ENCODE measurements around the gene CCL27.
A peak's percentile ranks its signal among the peaks of the same experiment; 100 is the strongest.

CCL27 gene, protein sequence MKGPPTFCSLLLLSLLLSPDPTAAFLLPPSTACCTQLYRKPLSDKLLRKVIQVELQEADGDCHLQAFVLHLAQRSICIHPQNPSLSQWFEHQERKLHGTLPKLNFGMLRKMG

GRCh38 chr9:34662526-34663302, at the start of gene CCL27:
TSS of gene CCL27 (minus strand) at chr9:34662657. CDS start at chr9:34662633, 24 bp downstream.
- no peak for DNase-seq

- DNase-seq: no peak
These were observed 49.7 kb upstream of the CCL27 start for GRCh38 chr9:34712140-34712539.

DNA sequence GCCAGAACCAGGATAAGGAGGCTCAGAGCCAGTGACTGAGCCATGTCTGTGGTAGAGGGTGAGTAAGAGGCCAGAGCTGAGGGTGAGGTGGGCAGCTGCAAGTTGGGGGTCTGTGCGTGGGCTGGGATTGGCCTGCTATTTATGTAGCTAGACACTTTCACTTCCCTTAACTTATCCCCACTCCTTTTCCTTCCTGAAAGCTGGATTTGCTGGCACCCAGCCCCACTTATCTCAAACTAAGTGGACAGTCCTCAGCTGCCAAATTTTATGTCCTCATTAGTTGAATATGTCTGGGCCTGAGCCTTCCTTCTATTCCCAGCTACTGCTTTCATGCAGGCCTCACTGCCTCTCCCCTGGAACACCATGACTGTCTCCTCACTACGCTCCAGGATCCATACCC, 47.6 kb upstream of the CCL27 start, which contains the start of gene CCL21:
Gene CCL21, minus strand, starts transcription at position 114 of the 400 bp plus-strand sequence. Its CDS starts 70 bp downstream, at position 44.
- DNase-seq: no peak

GRCh38 chr9:34709196-34709978, 46.9 kb upstream of the CCL27 start:
- no peak for DNase-seq

- no peak for DNase-seq
These were observed 44.7 kb upstream of the CCL27 start for GRCh38 chr9:34707130-34707529.

- DNase-seq: peak; percentile 73
These were observed 39.6 kb upstream of the CCL27 start for GRCh38 chr9:34701769-34702736.

- DNase-seq: peak; percentile 67
These were observed 38.7 kb upstream of the CCL27 start for GRCh38 chr9:34701023-34701768.

- DNase-seq: no peak
These were observed 32.4 kb upstream of the CCL27 start for GRCh38 chr9:34694811-34695210.

DNA sequence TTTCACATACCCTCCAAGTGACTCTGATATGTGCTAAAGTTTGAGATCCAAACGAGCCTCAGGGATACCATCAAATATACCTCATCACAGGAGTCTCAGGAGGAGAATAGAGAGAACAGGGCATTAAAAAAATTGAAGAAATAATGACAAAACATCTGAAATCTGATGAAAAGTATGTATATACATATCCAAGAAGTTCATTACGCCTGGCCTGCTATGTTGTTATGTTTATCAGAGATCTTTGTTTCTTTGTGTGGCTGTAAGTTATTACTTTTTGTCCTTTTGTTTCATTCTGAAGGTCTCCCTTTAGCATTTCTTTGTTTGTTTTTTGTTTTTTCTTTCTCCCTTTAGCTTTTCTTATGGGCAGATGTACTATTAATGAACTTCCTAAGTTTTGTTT, 31.1 kb upstream of the CCL27 start:
- DNase-seq: no peak

DNA sequence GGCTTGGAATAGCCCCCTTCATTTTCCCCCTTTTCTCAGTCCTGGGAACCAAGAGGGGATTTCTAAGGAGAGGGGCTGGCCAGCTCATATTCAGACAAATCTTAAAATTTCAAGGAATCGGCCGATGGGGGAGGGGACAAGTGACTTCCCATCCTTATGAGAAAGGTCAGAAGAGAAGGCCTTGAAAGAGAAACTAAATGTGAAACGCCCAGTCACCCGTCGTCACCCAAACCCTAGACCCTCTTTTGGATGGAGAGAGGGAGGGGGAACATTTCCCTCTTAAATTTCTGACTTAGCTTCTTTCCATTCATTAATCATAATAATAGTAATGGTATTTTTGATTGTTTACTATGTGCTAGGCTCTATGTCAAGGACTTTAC, 29.5 kb upstream of the CCL27 start:
- DNase-seq: no peak

DNA sequence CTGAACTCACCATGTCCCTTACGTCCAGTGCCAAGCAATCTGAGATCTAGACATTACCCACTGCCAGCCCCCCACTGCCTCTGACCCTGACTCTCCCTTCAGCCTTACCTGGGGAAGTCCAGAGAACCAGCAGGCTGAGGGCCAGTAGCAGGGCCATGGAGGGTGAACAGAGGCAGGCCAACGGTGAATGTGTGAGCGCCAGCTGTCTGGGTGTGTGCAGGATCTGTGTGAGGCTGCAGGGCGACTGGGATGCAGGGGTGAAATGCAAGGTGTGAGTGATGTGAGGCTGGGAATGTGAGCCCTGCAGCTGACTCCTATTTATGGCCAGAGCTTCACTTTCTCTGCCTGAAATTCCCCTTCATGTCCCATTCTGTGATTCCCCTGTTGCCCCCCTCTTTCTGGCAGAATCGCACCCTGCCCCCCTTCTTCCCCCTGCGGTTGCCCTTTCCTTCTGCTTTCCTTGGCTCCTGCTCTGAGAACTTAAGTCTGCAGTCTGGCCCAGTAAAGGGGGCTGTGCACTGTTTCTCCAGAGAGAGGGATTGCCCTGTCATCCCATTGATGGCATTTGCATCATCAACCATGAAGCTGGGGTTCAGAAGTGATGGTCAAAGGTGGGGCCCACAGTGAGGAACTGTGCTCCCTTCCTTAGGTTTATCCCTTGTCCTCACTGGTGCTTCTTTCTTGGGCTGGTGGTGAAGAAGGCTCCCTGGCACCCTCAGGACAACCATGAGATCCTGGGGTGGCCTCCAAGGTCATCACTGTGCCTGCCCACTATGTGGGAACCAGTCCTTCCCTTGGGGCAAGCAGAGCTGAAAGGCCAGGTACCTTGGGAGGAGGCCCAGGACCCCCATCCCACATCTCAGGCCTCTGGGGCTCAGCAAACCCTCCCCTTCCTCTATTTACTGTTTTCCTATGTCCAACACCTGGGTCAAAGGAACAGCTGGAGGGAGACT, 28.8 kb upstream of the CCL27 start, which contains the start of gene CCL19:
Gene CCL19, minus strand, starts transcription at position 294 of the 953 bp plus-strand sequence. Its CDS starts 137 bp downstream, at position 157.
- no peak for DNase-seq

- no peak for DNase-seq
These were observed 27.1 kb upstream of the CCL27 start for GRCh38 chr9:34689512-34689911.

DNA sequence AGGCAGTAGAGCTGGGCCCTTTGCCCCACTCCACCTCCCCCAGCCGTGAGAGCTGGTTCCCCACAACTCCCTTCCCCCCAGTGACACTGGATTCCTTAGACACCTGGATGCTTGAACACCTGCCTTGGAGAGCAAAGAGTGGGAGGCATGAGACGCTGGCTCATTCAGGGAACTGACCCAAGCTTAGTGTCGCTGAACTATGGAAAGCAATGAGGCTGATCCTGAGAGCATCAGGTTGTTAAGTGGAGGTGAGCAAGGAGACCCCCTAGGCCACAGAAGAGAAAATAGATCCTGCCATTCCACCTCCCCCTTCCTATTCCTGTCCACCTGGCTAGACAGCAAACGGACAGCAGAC, 26.6 kb upstream of the CCL27 start:
- no peak for DNase-seq

DNA sequence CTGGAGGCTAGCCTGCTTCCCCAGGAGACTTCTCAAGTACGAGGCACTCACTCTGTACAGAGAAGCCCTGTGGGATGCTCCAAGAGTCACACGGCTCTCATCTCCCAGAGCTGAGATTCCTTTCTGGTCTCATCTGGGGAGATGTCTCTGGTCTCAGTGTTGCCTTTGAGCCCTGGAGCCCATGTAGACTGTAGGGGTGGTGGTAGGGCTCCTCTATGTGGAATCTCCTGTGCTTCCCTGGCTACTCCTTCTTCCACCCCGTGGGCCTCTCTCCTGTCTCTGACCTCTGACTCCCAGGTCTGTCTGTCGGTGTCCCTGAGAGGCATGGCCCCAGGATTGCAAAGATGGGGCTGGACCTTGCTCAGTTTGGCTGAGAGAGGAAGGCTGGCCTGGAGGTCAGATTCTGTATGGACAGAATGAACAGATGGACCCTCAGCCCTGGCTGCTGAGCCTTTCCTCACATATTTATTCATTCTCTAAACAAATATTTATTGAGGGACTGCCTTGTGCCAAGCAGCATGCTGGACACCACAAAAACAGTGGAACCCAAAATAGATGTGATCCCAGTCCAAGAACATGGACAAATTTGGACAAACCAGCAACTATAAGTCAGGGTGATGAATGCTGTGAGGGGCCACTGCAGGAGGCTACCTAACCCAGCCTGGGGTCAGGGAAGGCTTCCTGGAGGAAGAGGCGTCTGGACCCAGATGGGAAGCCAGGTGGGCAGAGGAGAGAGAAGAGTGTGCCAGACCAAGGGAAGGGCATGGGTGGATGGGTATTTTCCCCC, 26.1 kb upstream of the CCL27 start:
- no peak for DNase-seq

GRCh38 chr9:34687276-34688030, 25.0 kb upstream of the CCL27 start:
- no peak for DNase-seq

- no peak for DNase-seq
These were observed 24.3 kb upstream of the CCL27 start for GRCh38 chr9:34686732-34687131.

DNA sequence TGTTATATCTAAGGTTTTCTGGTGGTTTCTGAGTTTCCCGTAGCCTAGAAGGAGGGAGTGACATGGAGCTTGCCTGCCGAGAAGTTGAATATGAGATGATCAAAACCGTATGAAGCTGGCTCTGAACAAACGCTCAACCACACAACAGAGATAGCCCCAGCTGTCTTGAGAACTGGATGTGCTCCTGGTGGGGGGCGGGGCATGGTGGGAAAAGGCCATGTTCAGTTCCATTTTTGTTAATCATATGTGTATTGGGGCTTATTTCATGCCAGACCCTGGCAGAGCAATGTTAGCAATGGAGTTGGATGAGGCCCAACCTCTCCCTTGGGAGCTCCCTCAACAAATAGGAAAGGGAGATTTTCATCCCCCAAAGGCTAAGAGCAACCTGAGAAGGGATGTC, 23.8 kb upstream of the CCL27 start:
- DNase-seq: no peak

- DNase-seq: no peak
These were observed 23.1 kb upstream of the CCL27 start for GRCh38 chr9:34685591-34685990.

DNA sequence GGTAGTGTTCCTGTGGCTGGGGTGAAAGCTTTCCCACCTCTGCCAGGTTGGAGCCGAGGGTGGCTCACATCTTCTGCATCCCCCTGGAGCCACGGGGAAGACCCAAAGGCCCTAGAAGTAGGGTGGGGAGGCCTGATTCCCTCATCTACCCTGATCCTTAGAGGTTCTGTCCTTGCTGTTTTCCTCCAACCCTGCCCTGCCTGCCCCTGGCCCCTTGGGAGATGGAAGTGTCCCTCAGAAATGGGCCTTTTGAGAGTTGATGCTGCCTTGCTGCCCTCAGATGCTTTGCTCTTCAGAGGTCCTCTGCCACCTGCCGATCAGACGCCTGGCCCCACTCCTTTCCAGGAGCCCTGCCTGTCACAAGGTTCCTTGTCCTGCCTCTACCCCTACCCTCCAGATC, 22.4 kb upstream of the CCL27 start:
- no peak for DNase-seq

Data from activated gamma-delta T cell treated with Interleukin-2 at 50 U/mL for 16 hours (primary cell).